ENCODE measurements around the gene PIK3C2G. TPM values are rescaled to one million over a fixed set of nuclear protein-coding genes. Genes with fewer than 3 reads are reported as not detected.

PIK3C2G gene
- polyA plus RNA-seq, 3 donors = 4.2 to 5.1 (median 4.8) TPM

GRCh38 chr12:18402872-18403611, 141.7 kb downstream of the PIK3C2G start:
- DNase-seq (ENCODE audit: low read depth in 3 of 3, low spot score in 2 of 3) = no peak

- DNase-seq (ENCODE audit: low read depth in 3 of 3, low spot score in 2 of 3) = no peak
Measured at GRCh38 chr12:18411453-18411852, 150.1 kb downstream of the PIK3C2G start.

DNA sequence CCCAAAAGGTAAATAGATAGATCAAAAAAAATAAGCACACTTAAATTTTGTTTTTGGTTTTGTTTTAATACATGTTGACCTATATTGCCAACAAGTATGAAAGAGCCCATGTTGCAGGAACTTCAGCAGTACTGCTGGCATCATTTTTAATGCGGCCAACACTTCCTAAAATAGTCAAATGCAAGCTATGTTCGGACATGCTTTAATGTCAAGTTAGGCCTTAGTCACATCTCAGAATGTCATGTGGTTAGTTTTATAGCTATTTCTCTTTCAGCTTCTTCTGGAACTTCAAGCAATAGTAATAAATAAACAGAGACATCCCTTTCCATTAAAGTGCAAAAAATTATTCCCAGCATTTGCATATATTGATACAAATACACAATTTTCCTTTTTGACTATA, 153.4 kb downstream of the PIK3C2G start:
- no peak for DNase-seq (ENCODE audit: low read depth in 3 of 3, low spot score in 2 of 3)

- no peak for DNase-seq (ENCODE audit: low read depth in 3 of 3, low spot score in 2 of 3)
Measured at GRCh38 chr12:18415227-18415626, 153.9 kb downstream of the PIK3C2G start.

DNA sequence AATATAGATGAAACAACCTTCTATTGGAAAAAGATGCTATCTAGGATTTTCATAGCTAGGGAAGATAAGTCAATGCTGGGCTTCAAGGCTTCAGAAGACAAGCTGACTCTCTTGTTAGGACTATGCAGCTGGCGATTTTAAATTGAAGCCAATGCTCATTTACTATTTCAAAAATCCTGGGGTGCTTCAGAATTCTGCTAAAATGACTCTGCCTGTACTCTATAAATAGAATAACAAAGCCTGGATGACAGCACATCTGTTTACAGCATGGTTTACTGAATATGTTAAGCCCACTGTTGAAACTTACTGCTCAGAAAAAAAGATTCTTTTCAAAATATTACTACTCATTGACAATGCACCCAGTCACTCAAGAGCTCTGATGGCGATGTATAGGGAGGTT, 155.1 kb downstream of the PIK3C2G start:
- no peak for DNase-seq (ENCODE audit: low read depth in 3 of 3, low spot score in 2 of 3)

DNA sequence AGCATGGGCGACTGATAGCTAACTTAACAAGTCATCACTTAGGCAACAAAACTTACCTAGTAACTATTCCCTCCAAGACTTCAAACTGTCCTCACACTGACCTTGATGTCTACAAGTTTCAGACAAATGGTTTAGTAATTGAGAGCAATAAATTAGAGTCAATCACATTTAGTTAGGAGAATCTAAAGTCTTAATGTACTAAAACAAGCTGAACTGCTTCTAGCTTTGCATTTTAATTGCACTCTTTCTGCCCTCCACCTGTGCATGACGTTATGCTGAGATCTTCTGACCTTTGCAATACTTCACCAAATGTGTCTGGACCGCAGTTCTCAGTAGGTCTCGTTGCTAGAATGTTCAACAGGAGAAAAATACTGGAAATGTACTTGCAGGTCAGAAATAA, 158.0 kb downstream of the PIK3C2G start:
- DNase-seq (ENCODE audit: low read depth in 3 of 3, low spot score in 2 of 3) = peak in 1 of 3 donors; percentile 13

DNA sequence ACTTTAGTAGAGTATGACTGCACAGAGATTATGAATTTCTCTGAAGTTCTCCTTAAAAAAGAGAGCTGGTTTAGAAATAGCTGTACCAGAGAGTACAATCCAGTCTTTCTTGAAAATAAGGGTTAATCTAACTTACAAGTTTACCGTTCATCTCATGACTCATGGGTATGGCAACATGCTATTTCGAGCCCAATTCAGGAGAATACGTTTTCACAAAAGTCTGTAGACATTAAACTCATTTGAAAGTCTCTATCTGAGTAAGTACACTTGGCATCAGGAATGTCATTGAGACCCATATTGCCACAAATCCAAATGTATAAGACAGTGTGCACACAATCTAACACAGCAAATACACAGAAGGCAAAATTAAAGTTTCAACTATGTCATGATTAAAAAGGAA, 160.5 kb downstream of the PIK3C2G start:
- no peak for DNase-seq (ENCODE audit: low read depth in 3 of 3, low spot score in 2 of 3)

DNA sequence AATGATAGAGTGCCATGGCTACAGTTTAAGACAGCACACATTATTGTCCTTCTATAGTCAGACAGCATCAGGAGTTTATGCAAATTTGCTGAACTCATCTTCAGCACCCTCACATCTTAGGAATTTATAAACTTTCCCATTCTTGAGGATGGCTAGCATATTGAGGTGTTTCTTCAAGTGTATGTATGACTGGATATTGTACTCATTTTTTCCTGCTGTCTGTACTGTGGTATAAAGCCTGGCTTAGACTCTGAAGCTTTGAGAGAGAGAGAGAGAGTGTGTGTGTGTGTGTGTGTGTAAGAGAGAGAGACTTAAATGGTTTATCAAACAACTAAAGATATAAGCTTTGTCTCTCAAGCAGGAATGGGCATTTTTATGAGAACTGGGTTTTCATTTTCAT, 161.6 kb downstream of the PIK3C2G start:
- DNase-seq (ENCODE audit: low read depth in 3 of 3, low spot score in 2 of 3) = no peak

DNA sequence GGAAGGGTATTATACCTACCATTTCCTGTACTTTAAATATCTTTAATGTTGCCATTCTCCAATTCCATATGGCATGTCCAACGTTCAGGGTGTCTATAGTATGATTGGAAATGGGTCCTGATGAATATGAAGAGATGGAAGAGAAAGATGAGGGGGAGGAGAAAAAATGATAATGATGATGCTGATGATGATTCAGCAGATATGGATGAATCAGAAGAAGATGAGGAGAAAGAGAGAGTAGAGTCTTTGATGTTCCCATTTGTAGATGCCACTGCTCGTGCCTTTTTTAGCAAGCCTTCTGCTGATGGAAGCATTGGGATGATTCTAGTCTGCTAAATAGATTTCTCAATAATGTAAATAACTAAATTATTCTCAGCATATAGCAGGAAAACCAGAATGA, 163.5 kb downstream of the PIK3C2G start:
- no peak for DNase-seq (ENCODE audit: low read depth in 3 of 3, low spot score in 2 of 3)

- no peak for DNase-seq (ENCODE audit: low read depth in 3 of 3, low spot score in 2 of 3)
Measured at GRCh38 chr12:18427520-18427919, 166.2 kb downstream of the PIK3C2G start.

DNA sequence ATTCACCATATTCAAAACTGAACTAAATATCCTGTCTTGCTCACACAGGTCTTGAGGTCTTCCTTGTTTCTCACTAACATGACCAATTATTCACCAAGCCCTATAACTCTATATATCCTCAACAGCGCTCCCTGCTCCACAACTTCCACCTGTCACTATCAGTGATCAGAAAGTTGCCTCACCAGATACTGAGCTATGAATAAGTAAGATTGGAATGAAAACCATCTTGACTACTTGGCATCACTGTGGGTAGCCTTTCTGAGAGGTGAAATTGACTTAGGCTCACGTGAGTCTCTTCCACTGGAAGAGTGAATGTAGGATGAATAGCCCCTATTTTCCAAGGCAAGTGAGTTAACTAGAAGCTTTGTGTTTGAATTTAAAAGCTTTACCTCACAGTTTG, 167.1 kb downstream of the PIK3C2G start:
- DNase-seq (ENCODE audit: low read depth in 3 of 3, low spot score in 2 of 3) = no peak

GRCh38 chr12:18429366-18429765, 168.0 kb downstream of the PIK3C2G start:
- no peak for DNase-seq (ENCODE audit: low read depth in 3 of 3, low spot score in 2 of 3)

DNA sequence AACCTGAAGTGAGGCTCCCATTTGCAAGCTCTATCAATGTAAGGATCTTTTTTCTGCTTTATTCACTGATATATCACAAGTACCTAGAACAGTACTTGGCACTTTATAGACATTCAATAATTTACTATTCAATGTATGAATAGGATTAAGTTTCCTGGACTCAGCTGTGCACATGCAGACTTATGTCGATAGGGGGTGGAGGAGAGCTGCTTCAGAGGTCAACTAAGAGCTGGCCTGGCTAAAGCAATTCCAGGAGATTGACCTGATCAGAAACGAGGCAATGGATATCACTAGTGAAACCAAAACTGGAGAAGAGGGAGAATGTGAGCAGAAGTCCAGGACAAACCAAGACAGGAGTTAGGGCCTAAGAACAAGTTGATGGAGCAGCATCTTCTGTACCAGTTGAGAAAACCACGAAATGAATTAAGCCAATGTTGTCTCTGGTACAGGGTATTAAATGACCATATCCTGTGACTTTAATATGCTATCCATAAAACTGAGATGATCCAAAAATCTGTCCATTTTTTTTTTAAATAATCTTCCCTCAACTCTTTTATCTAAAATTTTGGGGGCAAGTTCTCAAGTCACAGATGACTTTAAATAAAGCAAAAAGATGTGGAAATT, 169.2 kb downstream of the PIK3C2G start:
- no peak for DNase-seq (ENCODE audit: low read depth in 3 of 3, low spot score in 2 of 3)

DNA sequence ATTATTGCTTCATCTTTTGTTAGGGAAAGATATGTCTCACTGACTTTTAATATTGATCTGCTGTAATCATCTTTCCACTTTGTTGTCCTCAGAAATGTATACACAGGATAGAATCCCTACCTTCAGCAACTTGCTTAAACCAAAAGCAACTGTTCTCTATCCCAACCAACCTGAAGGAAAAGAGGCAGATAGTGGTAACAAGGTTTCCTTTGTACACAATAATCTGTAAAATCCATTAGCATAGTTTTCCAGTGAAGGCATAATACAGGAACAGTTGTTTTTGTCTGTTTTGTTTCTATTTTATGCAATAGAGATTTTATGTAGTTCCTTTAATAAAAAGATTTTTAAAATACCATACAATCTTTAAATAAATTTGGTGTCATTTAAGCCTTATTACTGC, 170.5 kb downstream of the PIK3C2G start:
- no peak for DNase-seq (ENCODE audit: low read depth in 3 of 3, low spot score in 2 of 3)

DNA sequence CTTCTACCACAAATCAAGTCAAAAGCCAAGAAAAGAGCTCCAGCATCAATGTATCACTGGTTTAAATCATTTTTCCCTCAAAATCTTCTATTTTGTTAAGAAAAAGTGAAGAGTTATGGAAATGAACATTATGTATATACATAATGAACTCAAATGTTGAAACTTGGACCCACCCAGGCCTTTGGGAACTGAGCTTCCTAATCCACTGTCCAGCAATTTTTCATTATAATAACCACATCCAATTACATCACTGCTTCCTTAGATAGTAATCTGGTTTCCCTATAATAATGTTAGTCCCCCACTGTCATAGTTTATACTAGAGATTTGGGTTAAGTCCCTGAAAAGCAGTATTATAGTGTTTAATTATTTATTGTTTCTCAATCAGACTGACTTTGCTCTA, 170.9 kb downstream of the PIK3C2G start:
- no peak for DNase-seq (ENCODE audit: low read depth in 3 of 3, low spot score in 2 of 3)

GRCh38 chr12:18436170-18436569, 174.9 kb downstream of the PIK3C2G start:
- DNase-seq (ENCODE audit: low read depth in 3 of 3, low spot score in 2 of 3) = no peak

DNA sequence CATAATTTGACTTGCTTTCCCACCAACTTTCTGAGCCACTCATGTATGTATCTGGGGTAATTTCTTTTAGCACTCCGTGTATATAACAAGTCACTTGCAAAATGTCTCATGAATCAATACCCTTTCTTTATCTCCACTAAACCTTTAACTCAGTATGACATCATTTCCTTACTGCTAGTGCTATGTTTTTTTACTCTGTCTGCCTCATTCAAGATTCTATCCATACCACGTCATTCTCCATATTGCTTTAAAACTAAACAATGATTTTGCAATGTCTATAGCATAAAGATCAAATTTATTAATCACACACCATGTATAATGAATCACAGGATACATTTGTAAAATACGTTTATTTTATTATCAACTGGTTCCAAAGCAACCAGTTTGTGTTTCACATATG, 178.2 kb downstream of the PIK3C2G start:
- DNase-seq (ENCODE audit: low read depth in 3 of 3, low spot score in 2 of 3) = no peak

GRCh38 chr12:18443768-18444437, 182.6 kb downstream of the PIK3C2G start:
- DNase-seq (ENCODE audit: low read depth in 3 of 3, low spot score in 2 of 3) = no peak

DNA sequence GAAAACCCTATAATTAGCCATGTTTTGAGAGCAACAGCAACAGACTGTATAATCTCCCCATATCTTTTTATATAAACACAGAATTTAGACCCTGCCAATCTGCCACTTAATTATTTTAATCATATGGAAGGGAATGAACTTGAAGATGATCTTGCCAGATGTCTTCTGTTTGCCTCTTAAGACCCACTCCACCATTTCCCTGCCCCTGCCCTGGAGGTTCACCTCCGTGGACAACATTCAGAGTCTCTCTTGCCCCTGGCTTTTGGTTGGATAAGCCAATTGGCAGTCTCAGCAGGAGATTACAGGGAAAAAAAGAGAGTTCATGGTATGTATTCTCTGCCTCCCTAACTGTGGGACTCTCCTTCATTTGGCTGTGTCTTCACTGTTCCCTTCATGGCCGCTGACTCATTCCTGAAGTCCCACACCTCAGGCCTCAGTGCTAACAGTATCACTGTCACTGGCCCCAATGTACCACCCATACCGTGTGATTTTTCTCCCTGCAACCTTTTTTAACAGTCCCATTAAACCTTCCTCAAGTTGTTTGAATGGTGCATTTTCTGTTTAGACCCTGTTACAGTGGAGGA, 184.8 kb downstream of the PIK3C2G start:
- no peak for DNase-seq (ENCODE audit: low read depth in 3 of 3, low spot score in 2 of 3)

DNA sequence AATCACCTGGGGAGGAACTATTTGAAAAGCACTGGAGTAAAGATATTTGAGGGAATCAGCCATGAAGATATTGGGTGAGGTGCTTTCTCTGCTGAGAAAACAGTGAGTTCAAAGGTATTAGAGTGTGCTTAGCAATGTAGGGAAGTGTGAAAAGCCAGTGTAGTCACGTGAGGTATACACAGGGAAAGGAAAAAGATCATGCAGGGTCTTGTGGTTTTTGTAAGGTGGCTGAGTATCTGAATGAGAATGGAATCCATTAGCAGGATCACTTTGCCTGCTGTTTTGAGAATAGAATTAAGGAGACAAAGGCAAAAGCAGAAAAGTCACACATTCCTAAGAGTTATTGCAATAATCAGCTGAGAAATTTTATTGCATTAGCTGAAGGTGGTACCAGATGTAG, 193.0 kb downstream of the PIK3C2G start:
- DNase-seq (ENCODE audit: low read depth in 3 of 3, low spot score in 2 of 3) = no peak

- DNase-seq (ENCODE audit: low read depth in 3 of 3, low spot score in 2 of 3) = no peak
Measured at GRCh38 chr12:18456344-18456743, 195.0 kb downstream of the PIK3C2G start.

DNA sequence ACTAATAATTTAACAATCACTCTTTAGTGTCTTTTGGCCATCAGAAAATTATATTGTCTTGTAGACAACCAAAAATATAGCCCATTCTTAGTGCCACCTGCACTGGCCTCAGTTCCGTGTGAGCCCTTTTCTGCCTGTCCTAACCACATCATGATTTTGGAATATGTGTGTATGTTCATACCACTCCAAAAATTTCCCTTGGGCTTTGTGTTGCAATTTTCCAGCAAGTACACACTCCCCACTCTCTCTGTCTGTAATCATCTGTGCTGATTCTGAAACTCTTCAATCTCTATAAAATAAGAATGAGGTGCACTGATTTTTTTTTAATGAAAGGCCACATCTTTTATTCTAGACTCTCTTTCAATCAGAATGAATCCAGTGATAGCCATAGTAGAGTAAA, 196.0 kb downstream of the PIK3C2G start:
- DNase-seq (ENCODE audit: low read depth in 3 of 3, low spot score in 2 of 3) = no peak

Data from right renal cortex interstitium (tissue), 3 donors.